SKM-1 treated with dmso at 0.1 percent for 144 hours (cell line): ENCODE data around the gene PHACTR3.
A peak's percentile ranks its signal among the peaks of the same experiment; 100 is the strongest.

Source experiments
- DNase-seq: peaks from one replicate; lab custom pipeline; 2025; ENCODE audit not compliant: unreplicated experiment; lab: John Stamatoyannopoulos, UW

PHACTR3 gene

GRCh38 chr20:59690101-59690500 is 85.8 kb downstream of the PHACTR3 start:
- no peak for DNase-seq

GRCh38 chr20:59690976-59691375 is 86.6 kb downstream of the PHACTR3 start:
- DNase-seq: no peak

- DNase-seq: no peak
Measured at GRCh38 chr20:59692139-59692538, 87.8 kb downstream of the PHACTR3 start.

- no peak for DNase-seq
Measured at GRCh38 chr20:59693587-59693986, 89.2 kb downstream of the PHACTR3 start.

- DNase-seq: no peak
Measured at GRCh38 chr20:59696476-59696875, 92.1 kb downstream of the PHACTR3 start.

- DNase-seq: no peak
Measured at GRCh38 chr20:59697068-59697467, 92.7 kb downstream of the PHACTR3 start.

GRCh38 chr20:59698598-59698997 is 94.3 kb downstream of the PHACTR3 start:
- DNase-seq: no peak

GRCh38 chr20:59701236-59701635 is 96.9 kb downstream of the PHACTR3 start:
- DNase-seq: no peak

GRCh38 chr20:59703046-59703445 is 98.7 kb downstream of the PHACTR3 start:
- DNase-seq: no peak

GRCh38 chr20:59705651-59706399 is 101.5 kb downstream of the PHACTR3 start:
- no peak for DNase-seq

- no peak for DNase-seq
Measured at GRCh38 chr20:59706400-59706693, 102.0 kb downstream of the PHACTR3 start.

GRCh38 chr20:59708326-59708725 is 104.0 kb downstream of the PHACTR3 start:
- no peak for DNase-seq

- no peak for DNase-seq
Measured at GRCh38 chr20:59709636-59710035, 105.3 kb downstream of the PHACTR3 start.

GRCh38 chr20:59718071-59718470 is 113.7 kb downstream of the PHACTR3 start:
- peak; percentile 18 for DNase-seq

- no peak for DNase-seq
Measured at GRCh38 chr20:59718751-59719150, 114.4 kb downstream of the PHACTR3 start.

GRCh38 chr20:59720013-59720412 is 115.7 kb downstream of the PHACTR3 start:
- no peak for DNase-seq

- no peak for DNase-seq
Measured at GRCh38 chr20:59721386-59721785, 117.0 kb downstream of the PHACTR3 start.

GRCh38 chr20:59723108-59723500 is 118.8 kb downstream of the PHACTR3 start:
- DNase-seq: peak; percentile 93

GRCh38 chr20:59723607-59724456 is 119.5 kb downstream of the PHACTR3 start:
- DNase-seq: no peak

GRCh38 chr20:59724457-59725366 is 120.4 kb downstream of the PHACTR3 start:
- no peak for DNase-seq

GRCh38 chr20:59725476-59726280 is 121.3 kb downstream of the PHACTR3 start:
- DNase-seq: no peak
